Body of pancreas (tissue), 4 donors: ENCODE measurements around the gene CIAO1.
A peak's percentile ranks its signal among the peaks of the same experiment; 100 is the strongest.

ENCODE experiments used
- CTCF ChIP-seq, 7 experiments: fragments of 450-650 bp in 4 of 7; fragments of 200-600 bp in 3 of 7; sonication (generic) in 3 of 7; IDR thresholded peaks; one replicate each; pipeline ENCODE4 v1.5.1; 2016 to 2019; ENCODE audit warnings: antibody characterized with exemption in 7 of 7
- POLR2A ChIP-seq, 3 donors: fragments of 450-650 bp; IDR thresholded peaks; one replicate each; pipeline ENCODE4 v1.6.1; 2016; ENCODE audit warnings: antibody characterized with exemption in 3 of 3, mild to moderate bottlenecking in 2 of 3

GRCh38 chr2:96267159-96267971 is 1.3 kb downstream of the CIAO1 start:
- TF ChIP-seq CTCF (IDR thresholded peaks at IDR 0.05) = peak in 2 of 7 experiments; percentile 7 to 15
- no peak for TF ChIP-seq POLR2A (IDR thresholded peaks at IDR 0.05)
